Natural killer cell (primary cell): ENCODE data around the gene PIP5K1B. TPM values are rescaled to one million over a fixed set of nuclear protein-coding genes. Genes with fewer than 3 reads are reported as not detected.

Source experiments
- ATAC-seq, 3 donors: fragments of 150-1000 bp in 2 of 3; fragments of 200-7000 bp in 1 of 3; cut with Tn5 transposase; 1 replicate in 1 of 3; 2 replicates in 2 of 3; pipeline ENCODE4 v1.10.0; 2021; ENCODE audit warnings: mild to moderate bottlenecking in 2 of 3, moderate library complexity in 2 of 3
- DNase-seq, 2 donors: peaks; one replicate each; pipeline versions ENCODE4 v3.0.0 to v3.0.0-alpha.2; 2013 to 2021; ENCODE audit warnings: mixed read lengths in 1 of 2
- H3K27ac ChIP-seq: one replicate; pipeline ENCODE4 v1.5.1; 2013; ENCODE audit warnings: mild to moderate bottlenecking, low read length
- H3K27me3 ChIP-seq: one replicate; pipeline ENCODE4 v1.6.1; 2013; ENCODE audit warnings: low read length; ENCODE audit not compliant: control insufficient read depth, insufficient read depth
- H3K36me3 ChIP-seq: one replicate; pipeline ENCODE4 v1.6.1; 2013; ENCODE audit warnings: low read length; ENCODE audit not compliant: control insufficient read depth, insufficient read depth
- H3K4me1 ChIP-seq: one replicate; pipeline ENCODE4 v1.6.1; 2013; ENCODE audit warnings: low read length; ENCODE audit not compliant: control insufficient read depth, insufficient read depth
- H3K4me3 ChIP-seq: one replicate; pipeline ENCODE4 v1.5.1; 2013; ENCODE audit warnings: low read length
- H3K9me3 ChIP-seq: one replicate; pipeline ENCODE4 v1.6.1; 2013; ENCODE audit warnings: low read length; ENCODE audit not compliant: control insufficient read depth, insufficient read depth
- H3K27ac Mint-ChIP-seq, 2 donors: one replicate each; pipeline ENCODE4 v1.8.0; 2022; ENCODE audit warnings: mild to moderate bottlenecking in 2 of 2, mixed read lengths in 2 of 2, moderate library complexity in 1 of 2
- H3K27me3 Mint-ChIP-seq, 2 donors: one replicate each; pipeline ENCODE4 v1.8.0; 2022; ENCODE audit warnings: low read depth in 2 of 2, mixed read lengths in 2 of 2
- H3K36me3 Mint-ChIP-seq: one replicate; pipeline ENCODE4 v1.8.0; 2022; ENCODE audit warnings: mixed read lengths
- H3K4me1 Mint-ChIP-seq, 2 donors: one replicate each; pipeline ENCODE4 v1.8.0; 2022; ENCODE audit warnings: mixed read lengths in 2 of 2
- H3K4me3 Mint-ChIP-seq: one replicate; pipeline ENCODE4 v1.8.0; 2022; ENCODE audit warnings: mild to moderate bottlenecking, moderate library complexity, mixed read lengths
- H3K9me3 Mint-ChIP-seq, 2 donors: one replicate each; pipeline ENCODE4 v1.8.0; 2022; ENCODE audit warnings: mixed read lengths in 2 of 2
- CTCF ChIP-seq: fragments of 200-600 bp; IDR thresholded peaks from one replicate; pipeline ENCODE4 v1.8.0; 2022; ENCODE audit warnings: antibody characterized with exemption
- WGBS: methylation state at CpG from one replicate; pipeline ENCODE4 v1.1.7; 2013; ENCODE audit warnings: missing lambda C conversion rate; ENCODE audit not compliant: insufficient coverage; 5-methylcytosine and 5-hydroxymethylcytosine counted together
- intact Hi-C: fragments of 100-400 bp; cut with micrococcal nuclease; formaldehyde crosslinking; loops from one replicate; pipeline ENCODE4 v1.14.2; 2022
- total RNA-seq, 4 donors: library from RNA; stranded (reverse); fragments of 120-200 nt in 1 of 4; gene quantifications; one replicate each; pipeline versions ENCODE4 v1.2.3 to v1.2.4, GENCODE V29; 2013 to 2022

PIP5K1B gene
- total RNA-seq, 3 donors from 2014 or later (not counting 1 experiment from before 2014, with no cell fraction given), result 0.73 to 3.4 (median 1.3) TPM

DNA sequence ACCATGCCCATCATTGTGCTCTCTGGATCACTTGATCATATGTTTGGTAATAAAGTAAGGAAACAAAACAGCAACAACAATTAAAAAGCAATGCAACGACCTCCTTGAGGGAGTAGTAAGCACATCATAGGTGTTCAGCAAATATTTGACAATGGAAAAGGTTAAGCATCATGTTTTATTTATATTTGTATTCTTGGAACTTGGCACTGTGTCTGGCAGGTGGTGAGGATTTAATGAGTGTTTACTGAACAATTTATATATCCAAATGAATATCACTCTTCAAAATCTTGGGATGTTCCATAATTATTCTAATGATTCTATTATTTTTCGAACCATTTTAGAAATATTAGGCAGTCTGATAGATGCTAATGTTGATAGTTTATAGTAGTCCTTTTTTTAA lies 6.2 kb downstream of the PIP5K1B start:
- Histone ChIP-seq H3K36me3 (no peaks in the 10 kb centered on the region), H3K4me1 (peaks cover 4% of the 10 kb centered on the region), H3K4me3 (no peak overlapping the region), H3K27me3 (peaks cover under 1% of the 10 kb centered on the region), H3K27ac (no peak overlapping the region), H3K9me3 (no peaks in the 10 kb centered on the region)
- Mint-ChIP-seq H3K4me1 (peaks cover 0 to 3% of the 10 kb centered on the region in 2 donors), H3K9me3 (no peaks in the 10 kb centered on the region), H3K27ac (no peak overlapping the region), H3K36me3 (no peaks in the 10 kb centered on the region), H3K27me3 (peaks cover 39 to 62% of the 10 kb centered on the region in 2 donors), H3K4me3 (no peak overlapping the region)
- 88% methylated on average over 1 of the region's 2 CpGs for WGBS
- ATAC-seq (no peak), DNase-seq (no peak)
- TF ChIP-seq CTCF, result no peak
- intact Hi-C loops, result no loop called here

DNA sequence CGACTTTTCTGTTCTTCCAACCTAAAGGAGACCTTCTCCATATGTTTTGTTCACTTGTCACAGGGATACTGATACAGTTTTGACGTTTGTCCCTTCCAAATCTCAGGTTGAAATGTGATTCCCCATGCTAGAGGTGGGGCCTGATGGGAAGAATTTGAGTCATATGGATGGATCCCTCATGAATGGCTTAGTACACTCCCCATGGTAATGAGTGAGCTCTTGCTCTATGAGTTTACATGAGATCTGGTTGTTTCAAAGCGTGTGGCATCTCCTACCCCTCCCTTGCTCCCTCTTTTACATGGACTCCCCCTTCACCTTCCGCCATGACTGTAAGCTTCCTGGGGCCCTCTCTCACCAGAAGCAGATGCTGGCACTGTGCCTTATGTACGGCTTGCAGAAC lies 6.9 kb downstream of the PIP5K1B start:
- WGBS, result 74% methylated on average over 5 of the region's 5 CpGs
- Histone ChIP-seq H3K9me3 (no peaks in the 10 kb centered on the region), H3K36me3 (no peaks in the 10 kb centered on the region), H3K27me3 (no peaks in the 10 kb centered on the region), H3K27ac (no peak overlapping the region), H3K4me1 (peaks cover 4% of the 10 kb centered on the region), H3K4me3 (no peak overlapping the region)
- Mint-ChIP-seq H3K9me3 (no peaks in the 10 kb centered on the region), H3K27me3 (peaks cover 33 to 57% of the 10 kb centered on the region in 2 donors), H3K4me1 (no peaks in the 10 kb centered on the region), H3K27ac (no peak overlapping the region), H3K4me3 (no peak overlapping the region), H3K36me3 (no peaks in the 10 kb centered on the region)
- intact Hi-C loops, result no loop called here
- no peak for DNase-seq
- no peak for TF ChIP-seq CTCF
- no peak for ATAC-seq

- Histone ChIP-seq H3K9me3 (no peaks in the 10 kb centered on the region), H3K27me3 (no peaks in the 10 kb centered on the region), H3K4me1 (no peaks in the 10 kb centered on the region), H3K27ac (no peak overlapping the region), H3K4me3 (no peak overlapping the region), H3K36me3 (no peaks in the 10 kb centered on the region)
- no peak for TF ChIP-seq CTCF
- Mint-ChIP-seq H3K36me3 (no peaks in the 10 kb centered on the region), H3K4me1 (no peaks in the 10 kb centered on the region), H3K9me3 (no peaks in the 10 kb centered on the region), H3K4me3 (no peak overlapping the region), H3K27me3 (peaks cover 18 to 43% of the 10 kb centered on the region in 2 donors), H3K27ac (no peak overlapping the region)
- WGBS, result 89% methylated on average over 4 of the region's 4 CpGs
- intact Hi-C loops, result no loop called here
- ATAC-seq, result no peak
- DNase-seq, result no peak
Measured at GRCh38 chr9:68714416-68715180, 9.6 kb downstream of the PIP5K1B start.

DNA sequence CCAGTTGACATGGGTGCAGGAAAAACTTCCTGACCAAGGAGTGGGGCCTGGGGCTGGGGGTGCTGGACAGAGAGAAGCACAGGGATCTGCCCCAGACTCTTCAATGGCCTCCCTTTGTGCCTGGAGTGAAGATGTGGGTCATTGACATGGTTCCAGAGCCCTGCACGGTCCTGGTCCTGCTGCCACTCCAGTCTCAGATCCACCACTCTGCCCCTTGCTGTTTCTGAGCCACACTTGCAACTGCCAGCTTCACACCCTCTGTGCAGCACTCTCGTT lies 10.1 kb downstream of the PIP5K1B start:
- WGBS, result 38% methylated on average over 2 of the region's 2 CpGs
- TF ChIP-seq CTCF, result no peak
- no peak for DNase-seq

More for the DNA sequence above, 10.1 kb downstream of the PIP5K1B start:
- Histone ChIP-seq H3K9me3 (no peaks in the 10 kb centered on the region), H3K27me3 (no peaks in the 10 kb centered on the region), H3K27ac (no peak overlapping the region), H3K4me1 (no peaks in the 10 kb centered on the region), H3K36me3 (no peaks in the 10 kb centered on the region), H3K4me3 (no peak overlapping the region)
- Mint-ChIP-seq H3K27ac (no peak overlapping the region), H3K9me3 (no peaks in the 10 kb centered on the region), H3K27me3 (peaks cover 18 to 43% of the 10 kb centered on the region in 2 donors), H3K36me3 (no peaks in the 10 kb centered on the region), H3K4me3 (no peak overlapping the region), H3K4me1 (no peaks in the 10 kb centered on the region)
- ATAC-seq, result no peak
- intact Hi-C loops, result no loop called here
